NCI-H2196 treated with DMSO at 0.1 percent for 48 hours (cell line): Measurements from ENCODE around the gene OTUD1.

Source experiments
- DNase-seq: peaks from one replicate; lab custom pipeline; 2025; ENCODE audit not compliant: unreplicated experiment; lab: John Stamatoyannopoulos, UW

The OTUD1 gene

GRCh38 chr10:23467012-23467411 lies 28.1 kb downstream of the OTUD1 start:
- DNase-seq: no peak

DNA sequence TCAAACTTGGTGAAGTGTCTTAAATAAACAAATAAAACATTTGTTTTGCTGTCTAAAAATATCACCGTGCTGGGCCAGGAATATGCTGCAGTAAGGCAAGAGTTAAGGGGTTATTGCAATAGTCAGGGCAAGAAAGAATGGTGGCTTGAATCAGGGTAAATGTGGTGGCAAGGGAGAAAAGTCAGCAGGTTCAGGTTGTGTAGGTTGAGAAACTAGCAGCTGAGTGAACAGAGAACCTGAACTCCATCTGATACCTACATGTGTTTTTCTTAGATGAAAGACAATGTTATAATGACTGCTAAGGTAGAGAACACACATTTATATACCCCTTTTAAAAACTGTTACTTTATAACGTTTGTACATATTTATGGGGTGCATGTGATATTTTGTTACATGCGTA lies 28.7 kb downstream of the OTUD1 start:
- DNase-seq: no peak

GRCh38 chr10:23469596-23470237 lies 30.8 kb downstream of the OTUD1 start:
- DNase-seq: peak; percentile 16

- no peak for DNase-seq
Measured at GRCh38 chr10:23472181-23472580, 33.3 kb downstream of the OTUD1 start.

- DNase-seq: no peak
Measured at GRCh38 chr10:23474081-23474480, 35.2 kb downstream of the OTUD1 start.

DNA sequence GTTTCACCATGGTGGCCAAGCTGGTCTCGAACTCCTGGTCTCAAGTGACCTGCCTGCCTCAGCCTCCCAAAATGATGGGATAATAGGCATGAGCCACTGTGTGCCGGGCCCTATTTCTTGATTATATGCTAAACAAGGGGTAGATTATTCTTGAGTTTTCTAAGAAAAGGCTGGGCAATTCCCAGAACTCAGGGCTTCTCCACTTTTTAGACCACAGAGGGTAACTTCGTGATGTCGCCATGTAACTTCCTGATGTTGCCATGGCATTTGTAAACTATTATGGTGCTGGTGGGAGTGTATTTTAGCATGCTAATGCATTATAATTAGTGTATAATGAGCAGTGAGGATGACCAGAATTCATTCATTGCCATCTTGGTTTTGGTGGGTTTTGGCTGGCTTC lies 35.8 kb downstream of the OTUD1 start:
- no peak for DNase-seq

DNA sequence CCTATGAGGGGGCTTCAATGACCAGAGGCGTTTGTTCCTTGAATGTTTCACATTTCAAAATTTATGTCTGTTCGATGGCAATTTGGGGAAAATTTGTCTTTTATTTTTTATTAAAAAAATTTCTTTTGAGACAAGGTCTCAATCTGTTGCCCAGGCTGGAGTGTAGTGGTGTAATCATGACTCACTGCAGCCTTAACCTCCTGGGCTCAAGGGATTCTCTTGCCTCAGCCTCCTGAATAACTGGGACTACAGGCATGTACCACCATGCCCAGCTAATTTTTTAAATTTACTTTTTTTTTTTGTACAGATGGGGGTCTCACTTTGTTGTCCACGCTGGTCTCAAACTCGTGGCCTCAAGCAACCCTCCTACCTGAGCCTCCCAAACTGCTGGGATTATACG lies 39.7 kb downstream of the OTUD1 start:
- no peak for DNase-seq

GRCh38 chr10:23479798-23480473 lies 41.1 kb downstream of the OTUD1 start:
- DNase-seq: no peak

GRCh38 chr10:23481363-23481961 lies 42.6 kb downstream of the OTUD1 start:
- no peak for DNase-seq

- DNase-seq: no peak
Measured at GRCh38 chr10:23490115-23490514, 51.2 kb downstream of the OTUD1 start.
